ENCODE data around the gene ETV6.

- TF ChIP-seq POLR2A (IDR thresholded peaks at IDR 0.05), result no peak
- TF ChIP-seq CTCF (IDR thresholded peaks at IDR 0.05), result no peak
These were observed 47.7 kb downstream of the ETV6 start for GRCh38 chr12:11697131-11697530.

All from uterus (tissue), 2 donors.